NK-92 (cell line): ENCODE measurements around the gene SLC7A14.
"Not testable (repeated sequence)": the region's sequence is repeated elsewhere in the genome, so short reads cannot be mapped to it uniquely, and the experiment has no call there.

Experiments
- DNase-seq: peaks from one replicate; lab custom pipeline; 2025; ENCODE audit not compliant: unreplicated experiment; lab: John Stamatoyannopoulos, UW

The SLC7A14 gene

GRCh38 chr3:170594528-170594927, 8.7 kb upstream of the SLC7A14 start:
- DNase-seq: no peak

- DNase-seq: no peak
Measured at GRCh38 chr3:170593634-170594033, 7.8 kb upstream of the SLC7A14 start.

- no peak for DNase-seq
Measured at GRCh38 chr3:170589113-170589512, 3.2 kb upstream of the SLC7A14 start.

- no peak for DNase-seq
Measured at GRCh38 chr3:170585008-170585936, 603 bp downstream of the SLC7A14 start.

GRCh38 chr3:170584585-170585007, 1.3 kb downstream of the SLC7A14 start:
- DNase-seq: no peak

- DNase-seq: no peak
Measured at GRCh38 chr3:170579646-170580045, 6.2 kb downstream of the SLC7A14 start.

- no peak for DNase-seq
Measured at GRCh38 chr3:170572665-170573253, 13.1 kb downstream of the SLC7A14 start.

- not testable (repeated sequence) for DNase-seq
Measured at GRCh38 chr3:170567598-170567997, 18.3 kb downstream of the SLC7A14 start.

GRCh38 chr3:170566413-170566812, 19.5 kb downstream of the SLC7A14 start:
- no peak for DNase-seq

- DNase-seq: no peak
Measured at GRCh38 chr3:170565495-170565894, 20.4 kb downstream of the SLC7A14 start.

GRCh38 chr3:170564664-170565063, 21.2 kb downstream of the SLC7A14 start:
- no peak for DNase-seq

GRCh38 chr3:170563712-170564423, 22.0 kb downstream of the SLC7A14 start:
- no peak for DNase-seq

GRCh38 chr3:170562080-170562479, 23.8 kb downstream of the SLC7A14 start:
- DNase-seq: no peak

GRCh38 chr3:170560717-170561382, 25.0 kb downstream of the SLC7A14 start:
- no peak for DNase-seq

GRCh38 chr3:170560296-170560695, 25.6 kb downstream of the SLC7A14 start:
- DNase-seq: no peak

- DNase-seq: no peak
Measured at GRCh38 chr3:170558427-170558826, 27.4 kb downstream of the SLC7A14 start.

GRCh38 chr3:170555329-170555728, 30.5 kb downstream of the SLC7A14 start:
- no peak for DNase-seq

GRCh38 chr3:170553788-170554757, 31.8 kb downstream of the SLC7A14 start:
- no peak for DNase-seq

- no peak for DNase-seq
Measured at GRCh38 chr3:170551252-170551651, 34.6 kb downstream of the SLC7A14 start.

- DNase-seq: no peak
Measured at GRCh38 chr3:170542704-170543103, 43.2 kb downstream of the SLC7A14 start.
